NCI-H146 (cell line): ENCODE measurements around the gene PCDHB11.
"Not testable (repeated sequence)": the region's sequence is repeated elsewhere in the genome, so short reads cannot be mapped to it uniquely, and the experiment has no call there.

ENCODE experiments used
- DNase-seq: peaks from one replicate; lab custom pipeline; 2025; lab: John Stamatoyannopoulos, UW

PCDHB11 gene

GRCh38 chr5:141199359-141200235 lies at the start of gene PCDHB11:
TSS of gene PCDHB11 (plus strand) at chr5:141199627. CDS start at chr5:141199775, 148 bp downstream.
- DNase-seq = peak; percentile 58

- DNase-seq = no peak
Observed at GRCh38 chr5:141149812-141150211, 49.6 kb upstream of the PCDHB11 start, which contains the start of gene PCDHB6. TSS of gene PCDHB6 (plus strand) at chr5:141150057. CDS start at chr5:141150258, 201 bp downstream.

GRCh38 chr5:141150224-141150992 lies 49.0 kb upstream of the PCDHB11 start:
- no peak for DNase-seq

- DNase-seq = no peak
Observed at GRCh38 chr5:141150993-141151325, 48.5 kb upstream of the PCDHB11 start.

- not testable (repeated sequence) for DNase-seq
Observed at GRCh38 chr5:141151632-141152031, 47.8 kb upstream of the PCDHB11 start.

- not testable (repeated sequence) for DNase-seq
Observed at GRCh38 chr5:141152096-141152495, 47.3 kb upstream of the PCDHB11 start.

- DNase-seq = peak; percentile 17
Observed at GRCh38 chr5:141155540-141156374, 43.7 kb upstream of the PCDHB11 start.

GRCh38 chr5:141157356-141157755 lies 42.1 kb upstream of the PCDHB11 start:
- DNase-seq = not testable (repeated sequence)

- not testable (repeated sequence) for DNase-seq
Observed at GRCh38 chr5:141157901-141158300, 41.5 kb upstream of the PCDHB11 start.

GRCh38 chr5:141172381-141173204 lies 26.8 kb upstream of the PCDHB11 start, which contains the start of gene PCDHB7:
TSS of gene PCDHB7 (plus strand) at chr5:141172644. CDS start at chr5:141172836, 192 bp downstream.
- DNase-seq = peak; percentile 31

- not testable (repeated sequence) for DNase-seq
Observed at GRCh38 chr5:141174291-141175104, 24.9 kb upstream of the PCDHB11 start.

GRCh38 chr5:141175933-141176332 lies 23.5 kb upstream of the PCDHB11 start:
- DNase-seq = no peak

GRCh38 chr5:141177577-141178191 lies 21.7 kb upstream of the PCDHB11 start, which contains the start of gene PCDHB8:
TSS of gene PCDHB8 (plus strand) at chr5:141177790. CDS start at chr5:141178035, 245 bp downstream.
- peak; percentile 58 for DNase-seq

- not testable (repeated sequence) for DNase-seq
Observed at GRCh38 chr5:141179371-141179770, 20.1 kb upstream of the PCDHB11 start.

GRCh38 chr5:141179876-141180275 lies 19.6 kb upstream of the PCDHB11 start:
- not testable (repeated sequence) for DNase-seq

GRCh38 chr5:141180313-141180712 lies 19.1 kb upstream of the PCDHB11 start:
- no peak for DNase-seq

- no peak for DNase-seq
Observed at GRCh38 chr5:141182248-141182647, 17.2 kb upstream of the PCDHB11 start, which contains the start of gene PCDHB16. TSS of gene PCDHB16 (plus strand) at chr5:141182387. CDS start at chr5:141182560, 173 bp downstream.

- DNase-seq = not testable (repeated sequence)
Observed at GRCh38 chr5:141184117-141184855, 15.1 kb upstream of the PCDHB11 start.
